Esophagus squamous epithelium (tissue), 4 donors: ENCODE results near the gene MED29.
A peak's percentile ranks its signal among the peaks of the same experiment; 100 is the strongest.

Experiments used
- CTCF ChIP-seq, 6 experiments: fragments of 450-650 bp in 4 of 6; fragments of 200-600 bp in 2 of 6; sonication (generic) in 2 of 6; IDR thresholded peaks; one replicate each; pipeline ENCODE4 v1.5.1; 2016 to 2019; ENCODE audit warnings: antibody characterized with exemption in 6 of 6, mild to moderate bottlenecking in 4 of 6, moderate library complexity in 4 of 6
- POLR2A ChIP-seq, 4 donors: fragments of 450-650 bp; IDR thresholded peaks; one replicate each; pipeline ENCODE4 v1.6.1; 2017; ENCODE audit warnings: antibody characterized with exemption in 4 of 4, mild to moderate bottlenecking in 4 of 4, moderate library complexity in 3 of 4

GRCh38 chr19:39412867-39413271 is 21.7 kb downstream of the MED29 start:
- no peak for TF ChIP-seq CTCF (IDR thresholded peaks at IDR 0.05)
- peak in 1 of 4 donors; percentile 7 for TF ChIP-seq POLR2A (IDR thresholded peaks at IDR 0.05)
